Measurements from ENCODE around the gene TTC39C.

The TTC39C gene

DNA sequence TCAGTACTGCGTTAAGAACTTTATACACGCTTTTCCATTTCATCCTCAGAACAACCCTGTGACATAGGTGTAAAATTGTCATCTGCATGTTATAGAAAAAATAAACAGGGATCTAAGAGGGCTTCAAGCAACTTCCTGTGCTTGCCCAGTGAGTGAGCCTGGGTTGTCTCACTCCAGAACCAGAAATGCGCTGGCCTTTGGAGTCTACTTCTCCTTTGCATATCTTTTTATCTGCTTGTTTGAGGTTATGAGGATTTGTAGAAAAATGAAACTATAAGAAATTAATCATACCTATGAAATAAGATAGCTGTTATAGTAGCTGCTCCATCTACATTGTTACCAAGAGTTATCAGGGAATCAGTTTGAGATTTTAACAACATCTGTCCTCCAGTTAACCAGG is 69.0 kb downstream of the TTC39C start:
- no peak for DNase-seq (ENCODE audit: low read depth)

DNA sequence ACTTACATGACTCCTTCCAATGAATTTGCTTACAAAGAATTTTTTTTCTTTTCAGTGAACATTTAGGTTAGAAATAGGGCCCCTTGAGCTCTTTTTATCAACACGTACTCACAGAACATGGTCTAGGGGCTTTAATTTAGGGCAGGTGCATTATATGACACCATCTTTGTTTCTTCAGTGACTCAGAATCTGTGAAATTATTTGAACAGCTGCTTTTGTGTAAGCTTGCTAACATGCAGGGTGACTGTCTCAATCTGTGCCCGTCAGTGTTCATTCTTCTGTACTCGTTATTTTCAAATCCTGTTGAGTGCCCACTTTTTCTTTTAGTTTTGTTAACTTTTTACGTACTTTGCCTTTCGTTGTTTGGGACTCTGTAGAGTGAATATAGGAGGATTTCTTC is 71.5 kb downstream of the TTC39C start:
- no peak for DNase-seq (ENCODE audit: low read depth)

DNA sequence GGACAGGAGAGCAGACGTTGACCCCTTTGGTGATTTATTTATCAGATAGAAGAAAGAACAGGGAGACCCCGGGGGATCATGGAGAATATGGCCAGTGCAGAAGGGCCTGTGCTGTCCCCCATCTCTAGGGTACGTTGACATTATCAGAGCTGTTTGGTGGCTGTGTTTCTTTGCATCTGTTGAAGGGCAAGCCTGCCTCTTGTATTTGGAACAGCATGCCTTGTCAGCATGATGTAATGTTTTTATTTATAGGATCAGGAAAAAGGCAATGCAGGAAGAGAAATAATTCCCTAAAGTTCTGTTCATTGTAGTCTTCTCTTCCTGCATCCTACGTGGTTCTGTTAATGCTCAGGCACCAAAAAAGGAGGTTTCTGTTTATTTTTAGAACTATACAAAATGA is 74.5 kb downstream of the TTC39C start:
- no peak for DNase-seq (ENCODE audit: low read depth)

DNA sequence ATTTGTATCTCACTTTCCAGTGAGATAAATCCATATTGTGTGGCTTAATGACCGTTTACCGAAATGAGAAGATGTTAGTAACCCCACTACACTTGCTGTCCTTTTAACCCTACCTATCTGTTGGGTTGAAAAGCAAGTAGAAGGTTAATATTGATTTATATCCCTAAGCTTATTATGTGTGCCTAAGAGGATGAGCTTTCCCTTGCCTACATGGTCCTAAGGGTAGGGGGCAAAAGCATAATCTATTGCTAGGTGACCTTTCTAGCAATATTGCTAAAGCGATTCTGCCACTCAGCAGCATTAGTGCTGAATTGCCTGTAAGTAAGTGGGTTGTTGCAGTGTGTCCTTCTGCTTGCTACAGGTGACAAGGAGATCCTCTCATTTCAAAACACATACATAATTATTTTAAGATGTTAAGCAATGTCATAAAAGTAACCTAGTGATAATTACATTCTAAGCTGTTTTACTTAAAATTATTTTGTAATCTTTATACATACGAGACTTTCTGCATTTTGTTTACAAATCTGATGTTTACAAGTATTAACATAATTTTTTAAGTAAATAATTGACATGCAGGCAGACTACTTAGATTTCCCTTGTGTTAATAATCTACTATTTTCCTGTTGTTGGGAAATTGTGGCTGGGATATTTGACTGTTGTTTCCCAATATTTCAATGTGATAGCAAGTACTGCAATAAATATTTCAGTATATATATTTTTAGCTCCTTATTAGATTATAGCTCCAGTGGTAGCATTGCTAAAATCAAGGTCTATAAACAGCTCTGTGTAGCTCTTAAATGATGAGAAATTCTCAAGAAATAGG is 75.2 kb downstream of the TTC39C start:
- no peak for DNase-seq (ENCODE audit: low read depth)

DNA sequence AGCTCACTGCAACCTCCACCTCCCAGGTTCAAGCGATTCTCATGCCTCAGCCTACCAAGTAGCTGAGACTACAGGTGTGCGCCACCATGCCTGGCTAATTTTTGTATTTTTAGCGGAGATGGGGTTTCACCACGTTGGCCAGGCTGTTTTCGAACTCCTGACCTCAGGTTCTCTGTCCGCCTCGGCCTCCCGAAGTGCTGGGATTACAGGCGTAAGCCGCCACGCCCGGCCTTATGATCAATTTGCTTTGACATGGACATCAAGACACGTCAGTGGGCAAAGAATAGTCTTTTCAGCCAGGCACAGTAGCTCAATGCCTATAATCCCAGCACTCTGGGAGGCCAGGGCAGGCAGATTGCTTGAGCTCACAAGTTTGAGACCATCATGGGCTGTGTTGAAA is 76.3 kb downstream of the TTC39C start:
- DNase-seq (ENCODE audit: low read depth), result no peak

DNA sequence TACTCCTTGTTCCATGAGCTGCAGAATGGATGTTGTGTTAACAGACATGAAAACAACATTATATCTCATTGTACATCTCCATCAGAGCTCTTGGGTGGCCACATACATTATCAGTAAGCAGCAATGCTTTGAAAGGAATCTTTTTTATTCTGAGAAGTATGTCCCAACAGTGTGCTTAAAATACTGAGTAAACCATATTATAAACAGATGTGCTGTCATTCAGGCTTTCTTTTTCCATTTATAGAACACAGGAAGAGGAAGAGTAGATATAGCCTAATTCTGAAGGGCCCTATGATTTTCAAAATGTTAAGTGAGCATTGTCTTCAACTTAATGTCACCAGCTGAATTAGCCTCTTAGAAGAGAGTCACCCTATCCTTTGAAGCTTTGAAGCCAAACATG is 80.0 kb downstream of the TTC39C start:
- no peak for DNase-seq (ENCODE audit: low read depth)

DNA sequence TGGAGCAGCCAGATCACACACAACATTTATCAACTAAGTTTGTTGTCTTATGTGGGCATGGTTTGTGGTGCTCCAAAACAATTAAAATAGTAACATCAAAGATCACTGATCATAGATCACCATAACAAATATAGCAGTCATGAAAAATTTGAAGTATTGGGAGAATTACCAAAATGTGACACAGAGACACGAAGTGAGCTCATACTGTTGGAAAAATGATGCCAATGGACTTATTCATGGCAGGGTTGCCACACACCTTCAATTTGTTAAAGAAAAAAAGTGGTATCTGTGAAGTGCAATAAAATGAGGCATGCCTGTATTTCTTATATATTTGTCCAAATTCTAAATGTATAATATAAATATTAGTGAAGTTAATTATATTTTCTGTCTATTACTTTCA is 81.4 kb downstream of the TTC39C start:
- DNase-seq (ENCODE audit: low read depth), result no peak

DNA sequence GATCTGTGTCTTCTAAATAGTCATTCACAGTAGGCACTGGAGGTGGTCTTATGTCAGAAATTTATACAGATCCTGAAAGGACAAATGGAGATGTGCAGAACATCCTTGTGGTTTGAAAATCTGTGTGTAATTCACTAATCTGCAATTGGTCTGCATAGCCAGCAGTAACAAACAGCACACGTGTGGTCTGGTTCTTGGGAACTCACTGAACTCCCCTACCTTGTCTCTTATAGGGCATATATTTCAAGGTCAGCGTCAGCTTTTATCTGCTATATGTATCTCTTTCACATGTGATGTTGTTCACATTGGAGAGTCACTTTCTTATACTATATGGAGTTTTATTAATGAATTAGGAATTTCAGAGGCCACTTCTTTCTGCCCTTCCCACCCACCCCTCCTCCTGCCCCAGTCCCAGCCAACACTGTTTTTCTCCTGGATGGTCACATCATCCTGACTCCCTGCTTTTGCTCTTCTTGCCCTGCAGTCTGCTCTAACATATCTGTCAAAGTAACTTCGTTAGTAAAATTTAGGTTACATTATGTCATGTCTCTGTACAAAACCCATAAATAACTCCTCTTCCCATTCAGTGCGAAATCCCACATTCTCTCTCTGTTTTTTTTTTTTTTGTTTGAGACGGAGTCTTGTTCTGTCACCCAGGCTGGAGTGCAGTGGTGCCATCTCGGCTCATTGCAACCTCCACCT is 88.9 kb downstream of the TTC39C start:
- DNase-seq (ENCODE audit: low read depth), result no peak

DNA sequence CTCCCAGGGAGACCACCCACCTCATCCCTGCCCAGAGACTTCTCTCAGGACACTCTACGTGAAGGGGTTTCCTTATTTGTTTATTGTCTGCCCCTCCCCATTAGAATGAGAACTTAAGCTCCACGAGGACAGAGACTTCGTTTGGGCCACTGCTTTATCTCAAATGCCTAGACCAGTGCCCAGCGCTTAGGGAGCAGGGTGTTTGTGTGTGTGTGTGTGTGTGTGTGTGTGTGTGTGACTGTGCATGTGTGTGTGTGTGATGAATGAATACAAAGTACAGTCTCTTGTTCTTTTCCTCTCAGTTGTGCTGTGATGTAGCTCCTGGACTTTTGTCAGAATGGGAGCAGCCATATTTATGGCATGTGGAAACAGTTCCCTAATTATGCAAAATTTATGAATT is 89.9 kb downstream of the TTC39C start:
- no peak for DNase-seq (ENCODE audit: low read depth)

DNA sequence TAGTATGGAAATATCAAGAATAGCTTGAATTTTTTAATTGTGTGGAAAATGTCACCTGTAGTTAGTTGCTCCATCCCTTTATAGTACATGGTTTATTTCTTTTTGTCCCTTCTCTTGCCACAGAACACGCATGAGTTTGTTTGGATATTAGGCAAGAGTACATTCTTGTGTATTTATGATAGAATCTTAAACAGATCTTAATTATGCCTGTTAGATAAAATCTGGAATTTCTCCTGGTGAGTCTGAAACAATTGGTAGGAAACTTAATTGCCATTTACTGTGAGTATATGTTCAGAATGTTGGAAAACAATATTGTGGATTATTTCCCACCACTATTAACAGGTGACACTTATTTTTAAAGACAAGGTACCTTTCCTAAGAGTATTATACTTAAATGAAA is 94.1 kb downstream of the TTC39C start:
- no peak for DNase-seq (ENCODE audit: low read depth)

DNA sequence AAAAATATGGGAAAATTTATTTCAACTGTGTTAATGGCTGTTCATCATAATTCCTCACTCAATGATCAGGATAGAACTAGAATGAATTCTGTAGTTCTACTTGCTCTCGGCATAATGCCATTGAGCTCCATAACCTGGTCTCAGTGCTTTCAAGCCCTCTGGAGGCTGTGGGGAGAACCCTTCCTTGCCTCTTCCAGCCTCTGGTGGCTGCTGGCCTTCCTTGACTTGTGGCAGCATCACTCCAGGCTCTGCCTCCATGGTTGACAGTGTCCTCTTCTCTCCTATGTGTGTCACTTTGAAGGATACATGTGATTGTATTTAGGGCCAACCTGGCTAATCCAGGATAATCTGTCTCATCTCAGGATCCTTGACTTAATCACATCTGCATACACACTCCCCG is 97.4 kb downstream of the TTC39C start:
- peak; percentile 3 for DNase-seq (ENCODE audit: low read depth)

DNA sequence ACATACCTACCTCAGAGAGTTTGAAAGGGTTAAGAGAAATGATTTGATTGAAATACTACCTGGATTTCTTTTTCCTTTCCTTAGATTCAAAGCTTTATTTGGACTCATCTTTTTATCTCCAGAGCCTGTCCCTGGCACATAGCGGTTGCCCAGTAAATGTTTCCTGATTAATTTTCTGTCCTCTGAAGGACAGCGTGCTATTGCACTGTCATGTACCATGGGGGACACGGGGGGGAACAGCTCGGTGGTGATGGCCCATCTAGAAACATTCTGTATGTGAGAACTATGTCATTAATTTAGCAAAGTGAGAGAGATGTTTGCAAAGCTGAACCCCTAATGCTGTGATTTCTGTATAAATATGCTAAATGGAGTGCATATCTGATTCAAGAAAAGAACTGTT is 97.9 kb downstream of the TTC39C start:
- no peak for DNase-seq (ENCODE audit: low read depth)

DNA sequence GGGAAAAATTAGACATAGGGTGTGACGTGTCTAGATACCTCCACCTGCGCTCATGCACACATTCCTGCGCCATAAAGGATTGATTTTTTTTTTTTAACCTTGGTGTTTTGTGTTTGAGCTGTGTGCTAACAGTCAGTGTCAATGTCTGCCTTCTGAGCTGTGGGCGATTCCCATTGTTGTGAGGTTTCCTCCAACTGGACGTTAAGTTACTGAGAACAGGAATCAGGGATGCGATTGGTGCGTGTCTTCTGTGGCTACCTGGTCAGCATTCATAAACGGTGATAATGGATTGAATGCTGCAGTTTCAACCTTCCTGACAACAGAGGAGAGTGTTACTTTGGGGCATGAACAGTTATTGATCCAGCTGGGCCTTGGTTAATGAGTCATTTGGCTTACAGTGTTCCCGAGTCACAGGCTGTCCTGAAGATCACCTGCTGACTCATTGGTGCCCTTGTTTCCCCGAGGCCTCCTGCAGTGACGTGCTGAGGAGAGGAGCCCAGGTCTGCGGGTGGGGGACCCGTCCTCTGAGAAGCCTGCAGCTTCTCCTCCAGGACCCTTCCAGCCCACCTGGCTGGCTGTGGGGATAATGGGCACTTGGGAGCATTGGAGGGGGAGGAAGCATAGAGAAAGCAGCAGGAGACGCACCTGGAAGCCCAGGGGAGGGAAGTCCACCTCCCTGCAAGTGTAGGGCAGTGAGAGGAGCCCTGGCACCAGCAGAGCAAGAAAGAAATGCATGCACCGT is 98.5 kb downstream of the TTC39C start:
- peak; percentile 77 for DNase-seq (ENCODE audit: low read depth)

DNA sequence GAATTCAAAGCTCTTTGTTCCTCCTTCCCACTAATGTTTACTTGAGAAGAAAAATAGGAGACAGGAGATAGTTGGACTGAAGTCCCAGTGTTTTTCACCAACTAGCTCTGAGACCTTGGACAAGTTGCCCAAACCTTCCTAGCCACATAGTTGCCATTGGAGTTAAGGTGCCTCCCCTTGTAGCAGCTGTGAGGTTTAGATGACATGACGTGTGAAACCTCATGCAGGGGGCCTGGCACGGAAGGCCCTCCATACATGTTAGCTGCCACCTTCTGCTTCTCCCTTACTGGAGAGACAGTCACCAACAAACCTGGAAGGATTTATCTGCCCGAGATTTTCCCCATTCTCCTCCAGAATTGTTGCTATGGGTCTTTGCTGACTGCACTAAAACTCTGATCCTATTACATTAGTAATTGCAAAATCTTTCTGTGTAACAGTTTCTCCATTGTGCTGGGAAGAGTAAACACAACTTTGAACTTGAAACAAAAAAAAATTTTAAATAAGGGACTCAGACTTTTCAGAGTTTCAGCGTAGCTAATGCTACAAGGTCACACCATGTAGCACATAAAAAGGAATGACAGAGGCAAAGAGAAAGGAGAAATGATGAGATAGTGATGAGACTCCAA is 100.5 kb downstream of the TTC39C start:
- DNase-seq (ENCODE audit: low read depth), result no peak

DNA sequence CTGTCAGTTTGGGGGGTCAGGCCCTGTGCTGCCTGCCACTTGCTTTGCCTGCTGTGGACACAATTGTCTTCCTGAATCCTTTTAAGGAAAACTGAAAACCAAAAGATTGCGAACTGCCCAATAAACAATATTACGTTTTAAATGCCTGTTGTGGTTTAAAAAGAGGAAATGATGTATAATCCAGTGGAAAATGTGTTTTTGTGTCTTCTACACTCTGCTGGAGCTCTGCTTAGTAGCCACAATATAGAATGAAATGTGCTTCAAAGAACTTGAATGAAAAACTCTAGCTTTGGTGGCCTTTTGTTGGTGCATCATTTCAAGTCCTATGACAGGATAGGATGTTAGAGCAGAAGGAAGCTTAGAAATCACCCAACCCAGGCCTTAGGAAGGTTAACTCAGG is 101.1 kb downstream of the TTC39C start:
- DNase-seq (ENCODE audit: low read depth), result no peak

DNA sequence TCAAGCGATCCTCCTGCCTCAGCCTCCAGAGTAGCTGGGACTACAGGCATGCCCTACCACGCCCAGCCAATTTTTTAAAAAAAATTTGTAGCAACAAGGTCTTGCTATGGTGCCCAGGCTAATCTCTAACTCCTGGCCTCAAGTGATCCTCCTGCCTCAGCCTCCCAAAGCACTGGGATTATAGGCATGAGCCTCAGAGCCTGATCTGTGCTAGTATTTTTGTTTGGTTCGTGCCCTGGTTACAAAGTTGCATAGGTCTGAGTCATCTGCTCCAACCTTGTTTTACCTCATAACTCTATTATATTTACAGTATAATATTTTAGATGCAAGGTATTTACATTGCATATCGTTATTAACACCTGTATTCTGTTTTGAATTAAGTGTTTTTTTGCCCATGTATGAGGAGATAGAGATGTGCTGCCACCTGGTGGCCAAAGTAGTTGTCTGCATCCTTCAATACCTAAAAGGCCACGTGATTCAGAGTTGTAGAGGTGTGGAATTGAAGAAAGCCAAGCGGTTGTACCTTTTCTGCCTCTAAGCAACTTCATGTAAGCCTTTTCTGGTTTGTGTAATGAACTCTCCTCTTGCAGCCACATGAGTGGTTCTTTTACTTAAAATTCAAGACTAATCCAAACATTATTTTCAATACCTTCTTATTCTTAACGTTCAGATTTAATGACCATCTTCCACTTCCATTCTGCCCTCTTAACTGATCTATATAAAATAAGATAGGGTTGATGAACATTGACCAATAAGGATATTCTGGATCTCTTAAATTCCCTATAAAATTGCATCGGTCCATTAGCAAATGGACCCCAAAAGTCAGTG is 104.4 kb downstream of the TTC39C start:
- DNase-seq (ENCODE audit: low read depth), result peak; percentile 76

DNA sequence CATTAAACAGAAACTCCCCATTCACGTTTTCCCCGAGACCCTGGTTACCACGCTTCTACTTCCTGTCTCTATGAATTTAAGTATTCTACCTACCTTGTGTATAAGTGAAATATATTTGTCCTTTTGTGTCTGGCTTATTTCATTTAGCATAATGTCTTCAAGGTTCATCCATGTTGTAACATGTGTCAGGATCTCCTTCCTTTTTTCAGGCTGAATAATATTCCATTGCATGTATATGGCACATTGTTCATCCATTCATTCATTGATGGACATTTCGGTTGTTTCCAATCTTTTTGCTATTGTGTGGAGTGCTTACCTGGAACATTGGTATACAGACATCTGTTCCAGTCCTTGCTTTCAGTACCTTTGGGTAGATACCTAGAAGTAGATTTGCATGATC is 106.1 kb downstream of the TTC39C start:
- DNase-seq (ENCODE audit: low read depth), result no peak

DNA sequence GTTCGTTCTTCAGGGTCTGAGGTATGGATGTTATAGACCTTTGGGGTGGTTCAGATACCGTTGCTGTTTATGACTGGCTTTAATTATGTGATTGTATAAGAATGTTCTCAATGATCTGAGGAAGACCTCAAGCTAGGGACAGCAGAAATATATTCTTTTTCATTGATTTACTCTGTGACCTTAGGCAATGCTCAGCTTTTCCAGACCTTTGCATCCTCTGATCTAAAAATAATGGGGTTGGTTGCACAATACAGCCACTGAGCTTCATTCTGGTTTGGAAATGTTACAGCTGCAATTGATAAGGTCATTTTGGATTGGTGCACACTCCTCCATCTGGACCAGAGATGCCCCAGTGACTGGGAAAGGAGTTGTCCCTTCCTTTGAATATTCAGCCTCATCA is 107.1 kb downstream of the TTC39C start:
- no peak for DNase-seq (ENCODE audit: low read depth)

DNA sequence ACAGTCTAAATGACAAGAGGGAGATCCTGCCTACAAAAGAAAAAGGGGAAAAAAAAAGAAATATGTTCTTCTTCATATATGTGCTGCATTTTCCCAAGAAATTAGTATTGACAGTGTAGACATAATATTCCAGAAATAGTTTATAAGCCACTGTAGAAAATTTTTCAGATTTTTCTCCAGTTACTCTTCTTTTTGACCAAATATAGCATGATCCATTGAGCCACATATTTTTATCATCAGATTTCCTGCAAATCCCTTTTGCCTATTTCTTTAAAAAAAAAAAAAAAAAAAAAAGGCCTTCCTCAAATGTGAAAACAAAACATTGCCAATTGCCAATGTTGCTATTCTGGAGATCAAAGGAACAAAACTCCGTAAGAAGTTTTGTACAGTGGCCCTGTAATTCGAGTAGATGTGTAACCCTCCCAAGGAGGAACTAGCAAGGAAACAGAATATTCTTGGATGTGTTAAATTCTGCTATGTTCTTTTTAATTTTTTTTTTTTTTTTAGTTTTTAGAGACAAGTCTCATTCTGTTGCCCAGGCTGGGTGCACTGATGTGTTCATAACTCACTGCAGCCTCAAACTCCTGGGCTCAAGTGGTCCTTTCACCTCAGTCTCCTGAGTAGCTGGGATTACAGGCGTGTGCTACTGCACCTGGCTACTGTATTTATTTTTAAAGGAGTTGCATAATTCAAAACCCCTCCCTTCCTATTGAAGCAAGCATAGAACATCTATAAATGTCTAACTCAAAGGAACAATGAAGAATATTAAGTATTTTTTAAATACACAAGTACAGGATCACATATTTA is 111.8 kb downstream of the TTC39C start:
- no peak for DNase-seq (ENCODE audit: low read depth)

DNA sequence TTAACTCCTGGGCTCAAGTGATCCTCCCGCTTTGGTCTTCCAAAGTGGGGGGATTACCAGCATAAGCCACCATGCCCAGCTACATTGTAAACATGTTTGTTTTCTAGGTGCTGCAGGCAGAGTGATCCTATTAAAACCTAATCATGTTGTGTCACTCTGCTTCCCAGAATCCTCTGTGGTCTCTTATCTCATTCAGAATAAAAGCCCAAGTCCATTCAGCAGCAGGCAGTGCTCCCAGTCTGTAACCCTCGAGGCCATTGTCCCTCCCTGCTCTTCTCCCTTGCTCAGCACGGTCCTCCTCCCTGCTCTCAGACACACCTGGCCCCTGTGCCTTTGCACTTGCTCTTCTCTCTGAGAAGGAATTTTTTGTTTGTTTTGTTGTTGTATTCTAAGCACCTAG is 113.2 kb downstream of the TTC39C start:
- DNase-seq (ENCODE audit: low read depth), result no peak

DNA sequence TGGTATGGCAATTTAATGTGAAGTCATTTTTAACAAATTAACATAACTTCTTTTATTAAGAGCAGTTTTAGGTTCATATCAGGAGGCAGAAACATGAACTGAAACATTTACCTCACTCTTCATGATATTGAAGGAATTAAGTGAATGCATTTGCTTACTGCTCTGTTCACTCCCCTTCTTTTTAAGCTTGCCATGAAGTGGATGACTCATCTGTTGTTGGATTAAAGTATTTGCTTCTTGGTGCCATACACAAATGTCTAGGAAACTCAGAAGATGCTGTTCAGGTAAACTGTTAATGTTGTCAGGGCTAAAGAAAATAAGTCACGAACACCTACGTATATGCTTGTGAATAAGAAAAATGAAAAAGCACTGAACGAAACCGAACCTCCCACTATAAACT is 114.1 kb downstream of the TTC39C start:
- DNase-seq (ENCODE audit: low read depth), result no peak
